Subcutaneous adipose tissue (tissue), 4 donors: ENCODE measurements around the gene FCHO1. TPM values are rescaled to one million over a fixed set of nuclear protein-coding genes. Genes with fewer than 3 reads are reported as not detected.

Experiments
- CTCF ChIP-seq: fragments of 450-650 bp; IDR thresholded peaks from one replicate; pipeline ENCODE4 v1.5.1; 2016; ENCODE audit warnings: low read depth, mild to moderate bottlenecking, control low read depth, antibody characterized with exemption, moderate library complexity
- total RNA-seq, 4 donors: library from RNA; depleted of rRNA; stranded (reverse); fragments of >200 nt; gene quantifications; one replicate each; pipeline ENCODE4 v1.1.0, GENCODE V29; 2016

The FCHO1 gene
- total RNA-seq, 4 donors from 2014 or later: 2.1 to 5.1 (median 3.9) TPM

- TF ChIP-seq CTCF: no peak
These were observed 51.0 kb downstream of the FCHO1 start for GRCh38 chr19:17802137-17802858.

GRCh38 chr19:17803264-17803896 lies 52.1 kb downstream of the FCHO1 start:
- TF ChIP-seq CTCF: no peak

- no peak for TF ChIP-seq CTCF
These were observed 54.1 kb downstream of the FCHO1 start for GRCh38 chr19:17805427-17805826.

- TF ChIP-seq CTCF: no peak
These were observed 55.7 kb downstream of the FCHO1 start for GRCh38 chr19:17806945-17807344.

- TF ChIP-seq CTCF: no peak
These were observed 56.5 kb downstream of the FCHO1 start for GRCh38 chr19:17807731-17808316.

- no peak for TF ChIP-seq CTCF
These were observed 59.8 kb downstream of the FCHO1 start for GRCh38 chr19:17811103-17811502.

- TF ChIP-seq CTCF: no peak
These were observed 60.4 kb downstream of the FCHO1 start for GRCh38 chr19:17811681-17812080.
